C4-2B (cell line): Measurements from ENCODE around the gene PDIK1L.

ENCODE experiments used
- CTCF ChIP-seq: fragments of 450-650 bp; conservative IDR thresholded peaks from 2 replicates; pipeline ENCODE4 v1.5.1; 2017; ENCODE audit warnings: mild to moderate bottlenecking
- ZFX ChIP-seq: fragments of 450-650 bp; IDR thresholded peaks from 2 replicates; pipeline ENCODE4 v1.6.1; 2017

GRCh38 chr1:26142159-26142558, 30.5 kb downstream of the PDIK1L start:
- TF ChIP-seq CTCF (no peak), ZFX (no peak)
